Measurements from ENCODE around the gene TMA7. TPM values are rescaled to one million over a fixed set of nuclear protein-coding genes. Genes with fewer than 3 reads are reported as not detected.

Gene TMA7
- total RNA-seq, 4 donors from 2014 or later = 239 to 266 (median 255) TPM

GRCh38 chr3:48428572-48429316 lies 11.3 kb upstream of the TMA7 start:
- ATAC-seq (ENCODE audit: low FRiP score) = no peak
- TF ChIP-seq CTCF (IDR thresholded peaks at IDR 0.05) = no peak
- no peak for DNase-seq (ENCODE audit: low spot score)

- DNase-seq (ENCODE audit: low spot score) (no peak), ATAC-seq (ENCODE audit: low FRiP score) (peak; percentile 10)
- TF ChIP-seq CTCF (IDR thresholded peaks at IDR 0.05) = no peak
These were observed 10.6 kb upstream of the TMA7 start for GRCh38 chr3:48429317-48429959.

- TF ChIP-seq CTCF (IDR thresholded peaks at IDR 0.05) = no peak
- peak; percentile 62 for ATAC-seq (ENCODE audit: low FRiP score)
- DNase-seq (ENCODE audit: low spot score) = peak; percentile 73
These were observed 9.9 kb upstream of the TMA7 start, which contains the start of gene PLXNB1 for GRCh38 chr3:48429960-48430707. Gene PLXNB1, minus strand, starts transcription at chr3:48430086. Its CDS starts 5,475 bp downstream, at chr3:48424611.

GRCh38 chr3:48430708-48431101 lies 9.4 kb upstream of the TMA7 start:
- ATAC-seq (ENCODE audit: low FRiP score) (no peak), DNase-seq (ENCODE audit: low spot score) (no peak)
- no peak for TF ChIP-seq CTCF (IDR thresholded peaks at IDR 0.05)

- ATAC-seq (ENCODE audit: low FRiP score) (no peak), DNase-seq (ENCODE audit: low spot score) (no peak)
- no peak for TF ChIP-seq CTCF (IDR thresholded peaks at IDR 0.05)
These were observed 8.6 kb upstream of the TMA7 start for GRCh38 chr3:48431224-48432029.
